Measurements from ENCODE around the gene RABGGTA.

Gene RABGGTA

GRCh38 chr14:24290746-24291145 is 19.3 kb upstream of the RABGGTA start:
- no peak overlapping the region for H2AFZ ChIP-seq (ENCODE audit: low read depth, low read length)
- H3K9me3 ChIP-seq (ENCODE audit: insufficient read depth, low read length) = no peaks in the 10 kb centered on the region
- TF ChIP-seq, protein P1, sequence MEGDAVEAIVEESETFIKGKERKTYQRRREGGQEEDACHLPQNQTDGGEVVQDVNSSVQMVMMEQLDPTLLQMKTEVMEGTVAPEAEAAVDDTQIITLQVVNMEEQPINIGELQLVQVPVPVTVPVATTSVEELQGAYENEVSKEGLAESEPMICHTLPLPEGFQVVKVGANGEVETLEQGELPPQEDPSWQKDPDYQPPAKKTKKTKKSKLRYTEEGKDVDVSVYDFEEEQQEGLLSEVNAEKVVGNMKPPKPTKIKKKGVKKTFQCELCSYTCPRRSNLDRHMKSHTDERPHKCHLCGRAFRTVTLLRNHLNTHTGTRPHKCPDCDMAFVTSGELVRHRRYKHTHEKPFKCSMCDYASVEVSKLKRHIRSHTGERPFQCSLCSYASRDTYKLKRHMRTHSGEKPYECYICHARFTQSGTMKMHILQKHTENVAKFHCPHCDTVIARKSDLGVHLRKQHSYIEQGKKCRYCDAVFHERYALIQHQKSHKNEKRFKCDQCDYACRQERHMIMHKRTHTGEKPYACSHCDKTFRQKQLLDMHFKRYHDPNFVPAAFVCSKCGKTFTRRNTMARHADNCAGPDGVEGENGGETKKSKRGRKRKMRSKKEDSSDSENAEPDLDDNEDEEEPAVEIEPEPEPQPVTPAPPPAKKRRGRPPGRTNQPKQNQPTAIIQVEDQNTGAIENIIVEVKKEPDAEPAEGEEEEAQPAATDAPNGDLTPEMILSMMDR (IDR thresholded peaks at IDR 0.05; ENCODE audit: low read depth, low read length) = no peak
- no peak for TF ChIP-seq EZH2phosphoT487 (IDR thresholded peaks at IDR 0.05; ENCODE audit: low read depth)
- peaks cover 31% of the 10 kb centered on the region for H3K4me1 ChIP-seq (ENCODE audit: low read length)
- H4K20me1 ChIP-seq (ENCODE audit: insufficient read depth, low read length) = peaks cover 24% of the 10 kb centered on the region
- no peak overlapping the region for H3K27ac ChIP-seq (ENCODE audit: low read length)
- H3K9ac ChIP-seq (ENCODE audit: low read length) = no peak overlapping the region
- H3K4me3 ChIP-seq (ENCODE audit: low read length) = no peak overlapping the region
- peaks cover 13% of the 10 kb centered on the region for H3K27me3 ChIP-seq (ENCODE audit: low read depth, low read length)
- no peak overlapping the region for H3K4me2 ChIP-seq (ENCODE audit: low read length)
- peaks cover 17% of the 10 kb centered on the region for H3K36me3 ChIP-seq (replicated peaks; ENCODE audit: low read depth, low read length)
- H3K79me2 ChIP-seq (ENCODE audit: low read length) = no peaks in the 10 kb centered on the region

GRCh38 chr14:24289649-24290280 is 18.4 kb upstream of the RABGGTA start:
- no peaks in the 10 kb centered on the region for H3K79me2 ChIP-seq (ENCODE audit: low read length)
- peak overlapping the region; percentile 49 for H3K4me2 ChIP-seq (ENCODE audit: low read length)
- peaks cover 31% of the 10 kb centered on the region for H3K4me1 ChIP-seq (ENCODE audit: low read length)
- TF ChIP-seq, protein P1 (IDR thresholded peaks at IDR 0.05; ENCODE audit: low read depth, low read length) = no peak
- H4K20me1 ChIP-seq (ENCODE audit: insufficient read depth, low read length) = peaks cover 24% of the 10 kb centered on the region
- no peak overlapping the region for H2AFZ ChIP-seq (ENCODE audit: low read depth, low read length)
- peaks cover 14% of the 10 kb centered on the region for H3K36me3 ChIP-seq (replicated peaks; ENCODE audit: low read depth, low read length)
- H3K9ac ChIP-seq (ENCODE audit: low read length) = no peak overlapping the region
- H3K4me3 ChIP-seq (ENCODE audit: low read length) = no peak overlapping the region
- H3K9me3 ChIP-seq (ENCODE audit: insufficient read depth, low read length) = no peaks in the 10 kb centered on the region
- peaks cover 13% of the 10 kb centered on the region for H3K27me3 ChIP-seq (ENCODE audit: low read depth, low read length)
- no peak overlapping the region for H3K27ac ChIP-seq (ENCODE audit: low read length)

DNA sequence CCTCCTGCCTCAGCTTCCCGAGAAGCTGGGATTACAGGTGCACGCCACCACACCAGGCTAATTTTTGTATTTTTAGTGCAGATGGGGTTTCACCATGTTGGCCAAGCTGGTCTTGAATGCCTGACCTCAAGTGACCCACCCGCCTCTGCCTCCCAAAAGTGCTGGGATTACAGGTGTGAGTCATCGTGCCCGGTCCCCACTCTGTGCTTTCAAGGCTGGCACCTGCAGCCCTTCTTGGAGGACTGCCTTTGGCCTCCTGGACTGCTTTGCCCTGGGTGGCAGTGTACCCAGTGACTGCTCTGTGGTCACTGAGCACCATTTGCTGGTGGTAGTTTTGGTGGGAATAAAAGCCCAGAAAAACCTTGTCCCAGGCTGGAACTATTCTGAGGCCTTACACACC is 15.6 kb upstream of the RABGGTA start:
- H3K36me3 ChIP-seq (replicated peaks; ENCODE audit: low read depth, low read length) = peaks cover 10% of the 10 kb centered on the region
- no peak overlapping the region for H3K9ac ChIP-seq (ENCODE audit: low read length)
- peaks cover 29% of the 10 kb centered on the region for H3K4me1 ChIP-seq (ENCODE audit: low read length)
- no peak overlapping the region for H3K4me3 ChIP-seq (ENCODE audit: low read length)
- H4K20me1 ChIP-seq (ENCODE audit: insufficient read depth, low read length) = peaks cover 24% of the 10 kb centered on the region
- H3K4me2 ChIP-seq (ENCODE audit: low read length) = no peak overlapping the region
- TF ChIP-seq EZH2phosphoT487 (IDR thresholded peaks at IDR 0.05; ENCODE audit: low read depth) = no peak
- TF ChIP-seq, protein P1 (IDR thresholded peaks at IDR 0.05; ENCODE audit: low read depth, low read length) = no peak
- no peak overlapping the region for H2AFZ ChIP-seq (ENCODE audit: low read depth, low read length)
- no peaks in the 10 kb centered on the region for H3K9me3 ChIP-seq (ENCODE audit: insufficient read depth, low read length)
- H3K79me2 ChIP-seq (ENCODE audit: low read length) = no peaks in the 10 kb centered on the region
- peaks cover 13% of the 10 kb centered on the region for H3K27me3 ChIP-seq (ENCODE audit: low read depth, low read length)
- no peak overlapping the region for H3K27ac ChIP-seq (ENCODE audit: low read length)

DNA sequence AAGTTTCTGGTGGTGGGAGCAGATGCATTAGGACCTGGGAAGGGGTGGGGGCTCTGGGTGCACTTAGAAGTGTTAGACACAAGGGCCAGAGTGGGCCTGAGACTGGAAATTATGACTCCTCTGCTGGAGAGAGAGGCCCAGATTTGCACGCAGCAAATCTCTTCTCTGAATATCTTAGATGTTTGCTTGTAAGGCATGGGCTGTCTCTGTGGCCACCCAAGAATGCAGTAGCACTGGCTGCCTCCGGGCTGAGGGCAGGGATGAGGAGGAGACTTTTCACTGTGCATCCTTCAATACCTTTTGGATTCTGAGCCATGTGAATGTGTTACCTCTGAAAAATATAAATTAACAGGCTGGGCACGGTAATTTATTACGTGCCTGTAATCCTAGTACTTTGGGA is 14.0 kb upstream of the RABGGTA start:
- Histone ChIP-seq H3K9me3 (ENCODE audit: insufficient read depth, low read length) (no peaks in the 10 kb centered on the region), H3K4me3 (ENCODE audit: low read length) (no peak overlapping the region), H3K27me3 (ENCODE audit: low read depth, low read length) (peaks cover 7% of the 10 kb centered on the region), H4K20me1 (ENCODE audit: insufficient read depth, low read length) (peaks cover 10% of the 10 kb centered on the region), H2AFZ (ENCODE audit: low read depth, low read length) (no peak overlapping the region), H3K4me2 (ENCODE audit: low read length) (no peak overlapping the region), H3K36me3 (replicated peaks; ENCODE audit: low read depth, low read length) (peaks cover 4% of the 10 kb centered on the region), H3K9ac (ENCODE audit: low read length) (no peak overlapping the region), H3K27ac (ENCODE audit: low read length) (no peak overlapping the region), H3K79me2 (ENCODE audit: low read length) (no peaks in the 10 kb centered on the region), H3K4me1 (ENCODE audit: low read length) (peaks cover 13% of the 10 kb centered on the region)
- no peak for TF ChIP-seq EZH2phosphoT487 (IDR thresholded peaks at IDR 0.05; ENCODE audit: low read depth)
- TF ChIP-seq, protein P1 (IDR thresholded peaks at IDR 0.05; ENCODE audit: low read depth, low read length) = no peak
